ENCODE results near the gene SMC3.

SMC3 gene

DNA sequence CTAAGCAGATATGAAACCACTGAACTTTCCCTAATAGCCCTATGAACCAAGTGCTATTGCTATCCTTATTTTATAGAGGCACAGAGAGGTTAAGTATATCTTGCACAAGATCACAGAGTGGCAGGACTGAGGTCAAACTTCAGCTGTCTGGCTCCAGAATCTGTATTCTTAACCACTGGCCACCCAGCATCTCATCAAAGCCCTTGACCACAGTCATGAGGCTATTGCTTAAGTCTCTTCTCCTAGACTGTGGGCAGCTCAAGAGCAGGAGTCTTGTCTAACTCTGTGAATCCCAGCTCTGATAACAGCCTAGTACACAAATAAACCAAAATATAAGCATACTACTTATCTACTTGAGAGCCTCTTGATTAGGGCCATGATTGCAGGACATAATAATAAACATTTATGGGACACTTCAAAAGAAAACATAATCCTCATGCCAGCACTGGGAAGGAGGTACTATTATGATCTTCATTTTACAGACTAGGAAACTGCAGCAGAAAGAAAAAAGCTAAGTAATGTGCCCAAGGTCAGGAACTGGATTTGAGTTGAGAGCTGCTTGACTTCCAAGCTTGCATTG, 22.4 kb upstream of the SMC3 start:
- DNase-seq (ENCODE audit: low spot score) = no peak

DNA sequence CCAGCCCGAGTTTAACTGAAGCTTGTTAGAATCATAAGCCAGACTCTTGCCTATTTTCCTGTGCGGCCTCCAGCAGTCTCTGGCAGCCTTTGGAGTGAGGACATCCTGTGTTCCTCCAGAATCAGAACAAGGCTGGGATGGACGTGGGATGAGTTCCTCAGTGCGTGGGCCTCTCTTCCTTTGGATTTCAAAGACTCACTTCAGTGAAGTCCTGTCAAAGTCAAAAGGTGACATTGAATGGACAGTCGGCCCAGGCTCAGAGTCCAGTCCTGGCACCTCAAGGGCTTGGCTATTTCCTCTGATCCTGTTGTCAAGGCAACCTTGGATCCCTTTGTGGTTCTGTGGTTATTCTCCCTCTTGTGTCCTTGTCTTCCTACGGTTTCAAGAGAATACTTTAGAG, 21.4 kb upstream of the SMC3 start:
- no peak for DNase-seq (ENCODE audit: low spot score)

DNA sequence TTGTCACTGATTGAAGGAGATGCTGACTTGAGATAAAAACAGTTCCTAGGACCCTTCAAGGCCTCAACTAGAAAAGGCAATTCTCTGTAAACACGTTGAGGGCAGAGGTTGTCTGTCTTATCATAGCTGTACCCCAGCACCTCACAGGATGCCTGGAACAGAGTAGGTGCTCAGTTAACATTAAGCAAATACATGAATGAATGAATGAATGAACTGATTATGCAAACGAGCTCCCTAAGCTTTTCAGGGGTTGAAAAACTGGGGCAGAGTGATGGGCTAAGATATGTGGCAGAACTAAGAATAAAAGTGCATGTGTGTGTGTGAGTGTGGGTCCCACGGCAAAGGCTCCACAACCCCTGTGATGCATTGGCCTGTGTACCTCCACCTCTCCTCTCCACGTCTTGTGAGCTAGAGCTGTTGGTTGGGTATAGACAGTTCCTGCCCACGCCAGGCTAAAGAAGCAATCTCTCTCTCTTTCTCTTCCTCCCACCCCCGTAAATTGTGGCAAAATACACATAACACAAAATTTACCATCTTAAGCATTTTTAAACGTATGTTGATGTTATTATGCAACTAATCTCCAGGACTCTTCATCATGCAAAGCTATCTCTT, 20.9 kb upstream of the SMC3 start:
- DNase-seq (ENCODE audit: low spot score) = no peak

DNA sequence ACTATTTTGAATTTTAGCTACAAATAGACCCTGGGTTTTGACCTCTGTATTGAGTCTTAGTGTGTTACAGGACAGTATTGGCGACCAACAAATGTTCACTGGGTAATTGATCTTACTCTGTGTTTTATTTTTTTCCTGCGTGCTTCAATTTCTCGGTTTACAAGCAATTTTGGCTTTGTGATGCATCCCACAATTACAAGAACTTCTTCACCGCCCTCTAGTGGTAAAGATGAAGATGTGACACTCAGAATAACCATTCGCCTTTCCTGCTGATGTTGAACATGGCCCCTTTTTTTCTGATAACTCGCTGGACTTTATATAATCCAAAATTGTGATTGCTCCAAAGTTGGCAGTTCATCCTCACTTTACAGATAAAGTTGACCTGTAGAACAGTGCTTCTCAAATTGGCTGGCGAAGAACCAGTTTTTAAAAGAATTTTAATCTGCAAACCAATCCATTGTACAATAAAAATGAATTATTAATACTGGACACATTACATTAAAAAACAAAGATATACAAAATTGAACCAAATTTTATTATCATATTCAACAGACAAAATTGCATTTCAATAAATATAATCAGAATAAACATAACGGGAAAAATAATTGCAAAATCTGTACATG, 20.2 kb upstream of the SMC3 start:
- peak; percentile 88 for DNase-seq (ENCODE audit: low spot score)

DNA sequence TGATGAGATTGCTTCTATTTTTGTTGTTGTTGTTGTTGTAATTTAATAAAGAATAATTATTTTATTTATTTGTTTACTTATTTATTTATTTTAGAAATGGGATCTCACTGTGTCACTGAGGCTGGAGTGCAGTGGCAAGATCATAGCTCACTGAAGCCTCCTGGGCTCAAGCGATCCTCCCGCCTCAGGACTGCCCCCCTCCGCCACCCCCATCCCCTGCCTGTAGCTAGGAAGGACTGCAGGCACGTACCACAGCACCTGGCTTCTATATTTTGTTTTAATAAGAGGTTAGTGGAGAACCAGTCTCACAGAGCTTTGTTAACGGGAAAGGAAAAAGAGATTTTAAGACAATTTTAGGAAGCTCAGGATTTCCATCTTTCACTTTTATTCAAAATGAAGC, 19.5 kb upstream of the SMC3 start:
- no peak for DNase-seq (ENCODE audit: low spot score)

DNA sequence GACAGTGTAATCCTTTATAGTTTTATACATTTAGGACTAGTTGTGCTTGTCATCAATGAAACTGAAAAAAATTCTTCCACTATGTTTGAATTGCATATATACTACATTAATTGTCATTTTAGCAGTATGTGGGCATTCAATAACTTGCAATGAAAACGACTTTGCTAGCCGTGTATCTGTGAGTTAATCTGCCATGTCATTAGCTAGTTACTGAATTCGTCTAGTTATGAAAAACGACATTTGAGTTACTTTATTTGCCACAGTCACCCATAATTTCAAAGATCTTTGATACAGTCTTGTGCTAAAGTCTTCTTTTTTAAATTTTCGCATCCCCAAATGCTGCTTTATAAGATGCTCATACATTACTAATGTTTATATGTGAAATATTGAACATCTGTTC, 18.3 kb upstream of the SMC3 start:
- DNase-seq (ENCODE audit: low spot score) = no peak

DNA sequence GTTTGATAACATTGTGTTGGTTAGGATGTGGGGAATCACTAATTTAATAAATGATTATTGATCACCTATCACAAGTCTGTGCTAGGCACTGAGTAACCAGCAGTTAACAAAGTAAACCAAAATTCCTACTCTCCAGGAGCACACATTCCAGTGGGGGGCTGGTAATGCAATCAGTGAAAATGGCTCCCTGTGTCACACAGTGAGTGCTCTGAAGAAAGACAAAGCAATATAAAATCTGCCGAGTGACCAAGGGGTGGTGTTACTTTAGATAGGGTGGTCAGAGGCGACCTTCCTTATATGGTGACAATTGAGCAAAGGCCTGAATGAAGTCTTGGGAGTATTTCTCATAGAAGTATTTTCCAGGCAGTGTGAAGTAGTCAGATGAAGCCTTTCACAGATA, 13.6 kb upstream of the SMC3 start:
- no peak for DNase-seq (ENCODE audit: low spot score)

DNA sequence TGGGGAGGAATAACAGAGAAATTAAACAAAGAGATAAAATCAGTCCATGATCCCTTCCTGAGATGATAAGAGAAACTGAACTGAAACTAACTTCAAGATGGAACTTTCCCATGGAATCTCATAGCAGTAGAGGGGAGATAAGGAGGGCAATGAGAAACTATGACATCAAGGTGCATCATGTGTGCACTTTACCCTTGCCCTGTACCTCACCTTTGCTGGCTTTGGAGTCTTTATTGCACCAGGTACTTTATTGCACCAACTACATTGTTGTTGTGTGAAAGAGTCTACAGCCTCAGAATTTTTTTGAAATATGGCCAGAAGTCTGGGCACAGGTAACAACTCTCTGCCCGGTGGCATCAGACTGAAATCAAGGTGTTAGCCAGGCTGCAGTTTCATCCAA, 11.2 kb upstream of the SMC3 start:
- no peak for DNase-seq (ENCODE audit: low spot score)

DNA sequence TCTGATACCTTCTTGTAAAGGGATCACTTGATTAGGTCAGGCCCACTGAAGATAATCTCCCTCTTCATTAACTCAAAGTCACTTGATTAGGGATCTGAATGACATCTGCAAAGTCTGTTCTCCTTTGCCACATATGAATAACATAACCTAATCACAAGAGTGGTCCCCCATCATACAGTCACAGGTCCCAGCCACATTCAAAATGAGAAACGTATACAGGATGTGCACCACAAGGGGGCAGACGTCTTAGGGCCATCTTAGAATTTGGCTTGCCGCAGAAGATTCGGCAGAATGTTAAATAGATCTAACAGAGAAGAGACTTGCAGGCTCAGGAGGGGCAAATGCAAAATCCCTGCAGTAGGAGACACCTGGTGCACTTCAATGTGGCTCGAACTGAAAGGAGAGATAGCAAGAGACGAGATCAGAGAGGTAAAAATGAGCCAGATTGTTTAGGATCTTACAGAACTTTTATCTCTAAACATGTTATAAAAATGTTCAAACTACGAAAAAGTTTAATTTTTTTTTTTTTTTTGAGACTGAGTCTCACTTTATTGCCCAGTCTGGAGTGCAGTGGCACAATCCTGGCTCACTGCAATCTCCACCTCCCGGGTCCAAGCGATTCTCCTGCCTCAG, 10.4 kb upstream of the SMC3 start:
- DNase-seq (ENCODE audit: low spot score) = peak; percentile 49

DNA sequence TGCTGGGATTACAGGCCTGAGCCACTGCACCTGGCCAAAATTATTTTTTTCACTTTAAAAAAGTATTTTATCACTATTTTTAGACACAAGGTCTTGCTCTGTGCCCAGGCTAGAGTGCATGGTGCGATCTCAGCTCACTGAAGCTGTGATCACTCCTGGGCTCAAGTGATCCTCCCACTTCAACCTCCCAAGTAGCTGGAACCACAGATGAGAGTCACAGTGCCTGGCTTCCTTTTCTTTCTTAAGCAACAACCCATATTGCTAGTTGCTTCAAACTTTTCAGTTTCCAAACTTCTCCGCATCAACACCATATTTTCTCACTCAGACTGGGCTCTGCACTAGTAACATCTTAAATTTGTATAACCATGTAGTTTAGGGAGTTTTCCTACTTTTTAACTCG, 9.5 kb upstream of the SMC3 start:
- no peak for DNase-seq (ENCODE audit: low spot score)

DNA sequence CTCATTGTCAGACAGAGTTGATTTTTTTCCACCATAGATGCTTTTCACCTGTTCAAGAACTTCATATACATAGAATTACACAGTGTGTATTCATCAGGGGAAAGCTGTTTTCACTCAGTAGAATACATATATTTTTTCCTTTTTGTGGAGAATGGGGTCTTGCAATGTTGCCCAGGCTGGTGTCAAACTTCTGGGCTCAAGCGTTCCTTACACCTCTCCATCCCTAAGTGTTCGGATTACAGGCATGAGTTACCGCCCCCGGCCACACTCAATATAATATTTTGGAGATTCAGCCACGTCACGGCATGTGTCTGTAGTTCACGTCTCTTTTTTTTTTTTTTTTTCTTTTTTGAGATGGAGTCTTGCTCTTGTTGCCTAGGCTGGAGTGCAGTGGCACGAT, 7.5 kb upstream of the SMC3 start:
- no peak for DNase-seq (ENCODE audit: low spot score)

DNA sequence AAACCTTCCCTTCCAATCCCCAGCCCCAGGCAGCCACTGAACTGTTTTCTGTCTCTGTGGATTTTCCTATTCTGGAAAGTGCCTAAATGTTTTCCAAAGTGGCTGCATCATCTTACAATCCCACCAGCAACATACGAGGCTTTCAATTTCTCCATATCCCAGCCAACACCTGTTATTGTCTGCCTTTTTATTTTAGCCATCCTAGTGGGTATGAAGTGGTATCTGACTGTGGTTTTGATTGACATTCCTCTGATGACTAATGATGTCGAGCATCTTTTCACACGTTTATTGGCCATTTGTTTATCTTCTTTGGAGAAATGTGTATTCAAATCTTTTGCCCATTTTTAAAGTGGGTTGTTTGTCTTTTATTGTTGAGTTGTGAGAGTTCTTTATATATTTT, 6.2 kb upstream of the SMC3 start:
- DNase-seq (ENCODE audit: low spot score) = peak; percentile 24

DNA sequence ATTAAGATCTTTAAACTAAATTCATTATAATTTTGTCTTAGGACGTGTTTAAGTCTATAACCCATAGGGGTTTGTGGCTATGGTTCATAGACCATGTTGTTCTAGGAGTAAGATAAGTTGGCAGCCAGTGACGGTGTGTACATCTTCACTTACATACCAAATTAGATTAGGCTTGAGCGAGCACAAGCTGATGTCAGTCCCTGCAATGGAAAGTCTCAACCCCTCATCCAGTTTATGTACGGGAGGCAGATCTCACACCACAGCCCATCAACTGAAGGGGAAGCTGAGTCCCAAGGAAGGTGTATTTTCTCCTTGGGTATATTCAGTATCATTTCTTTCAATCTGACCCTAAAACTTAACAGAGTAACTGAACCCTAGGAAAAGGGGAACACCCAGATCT, 5.1 kb upstream of the SMC3 start:
- no peak for DNase-seq (ENCODE audit: low spot score)

DNA sequence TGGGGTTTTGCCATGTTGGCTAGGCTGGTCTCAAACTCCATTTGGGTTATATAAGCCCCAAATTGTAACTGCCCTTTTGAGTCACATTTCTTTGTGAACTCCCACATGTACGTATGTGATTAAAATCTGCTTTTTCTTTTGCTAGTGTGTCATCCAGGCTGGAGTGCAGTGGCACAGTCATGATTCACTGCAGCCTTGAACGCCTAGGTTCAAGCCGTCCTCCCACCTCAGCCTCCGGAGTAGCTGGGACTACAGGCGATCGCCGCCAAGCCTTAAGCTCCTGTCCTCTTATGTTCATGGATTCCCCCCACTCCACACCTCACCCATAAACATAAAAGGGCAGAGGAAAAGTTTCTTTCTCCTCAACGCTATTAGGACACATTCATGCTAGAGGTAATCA, 4.4 kb upstream of the SMC3 start:
- no peak for DNase-seq (ENCODE audit: low spot score)

DNA sequence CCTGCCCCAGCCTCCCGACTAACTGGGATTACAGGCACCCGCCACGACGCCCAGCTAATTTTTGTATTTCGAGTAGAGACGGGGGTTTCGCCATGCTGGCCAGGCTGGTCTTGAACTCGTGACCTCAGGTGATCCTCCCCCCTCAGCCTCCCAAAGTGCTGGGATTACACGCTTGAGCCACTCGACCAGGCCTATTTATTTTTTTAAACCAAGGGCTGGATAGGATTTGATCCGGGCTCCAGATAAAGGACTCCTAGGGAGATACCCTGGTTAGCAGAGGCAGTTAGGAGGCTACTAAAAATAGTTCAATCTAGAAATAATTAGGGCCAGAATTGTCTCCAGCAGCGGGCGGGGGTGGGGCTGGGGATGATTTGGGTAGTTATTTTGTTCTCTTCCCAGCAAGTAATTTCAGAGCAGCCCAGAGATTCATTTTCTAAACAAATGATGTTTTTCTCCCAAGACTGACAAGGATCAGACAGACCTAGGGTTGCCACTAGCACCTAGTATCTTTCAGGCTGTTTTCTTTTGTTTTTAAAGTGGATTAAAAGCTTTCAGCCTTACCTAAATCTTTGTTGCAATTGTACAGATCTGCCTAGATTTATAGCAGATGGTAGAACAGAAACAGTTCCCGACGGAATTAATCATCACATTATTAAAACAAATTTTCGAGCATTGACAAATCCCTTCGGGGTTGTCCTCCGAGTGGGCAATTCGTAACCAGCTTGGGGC, 859 bp upstream of the SMC3 start:
- DNase-seq (ENCODE audit: low spot score) = no peak

DNA sequence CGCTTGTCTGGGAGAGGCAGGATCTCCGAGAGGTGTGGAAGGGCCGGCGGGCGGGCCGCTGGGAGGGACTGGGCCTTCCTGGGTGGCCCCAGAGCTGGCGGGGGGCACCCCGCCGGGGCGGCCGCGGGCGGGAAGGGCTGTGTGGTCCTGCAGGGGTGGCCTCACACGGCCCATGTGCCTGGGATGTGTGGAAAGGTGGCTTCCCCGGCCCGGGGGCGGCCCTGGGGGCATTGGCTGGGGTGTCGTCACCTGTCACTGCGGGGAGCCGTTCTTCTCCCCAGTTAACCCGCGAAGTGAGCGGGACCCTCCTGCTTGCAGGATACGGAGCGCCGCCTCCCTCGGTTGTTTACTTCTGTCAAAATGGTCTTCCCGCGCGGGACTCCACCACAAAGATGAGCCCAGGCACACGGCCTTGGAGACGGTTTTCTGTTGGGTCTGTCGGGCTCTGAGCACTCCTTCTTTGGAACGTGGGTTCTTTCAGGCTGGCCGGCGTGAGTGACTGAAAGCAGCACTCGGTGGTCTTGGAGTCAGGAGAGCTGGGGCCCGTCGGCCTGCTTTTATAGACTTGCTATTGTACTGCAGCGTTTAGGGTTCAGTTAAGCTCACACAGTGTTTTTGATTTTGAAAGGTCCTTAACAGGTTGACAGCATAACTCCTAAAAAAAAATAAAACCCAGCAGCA, 700 bp downstream of the SMC3 start:
- peak; percentile 65 for DNase-seq (ENCODE audit: low spot score)

DNA sequence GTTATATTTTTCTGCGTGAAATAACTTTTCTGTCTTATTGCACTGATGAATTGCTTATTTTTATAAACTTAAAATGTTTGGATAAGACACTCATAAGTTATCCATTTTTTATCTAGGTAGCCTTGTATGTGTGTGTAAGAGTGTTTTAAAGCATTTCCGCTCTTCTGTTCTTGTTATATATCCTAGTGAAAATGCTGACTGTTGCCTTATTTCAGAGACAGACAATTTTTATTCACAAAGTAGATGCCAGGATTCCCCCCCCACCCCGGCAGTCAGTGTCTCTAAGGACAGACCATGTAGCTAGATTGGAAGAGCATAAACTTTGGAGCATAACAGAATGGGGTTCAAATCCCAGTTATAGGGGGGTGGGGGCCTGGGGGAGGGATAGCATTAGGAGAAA, 1.6 kb downstream of the SMC3 start:
- peak; percentile 61 for DNase-seq (ENCODE audit: low spot score)

DNA sequence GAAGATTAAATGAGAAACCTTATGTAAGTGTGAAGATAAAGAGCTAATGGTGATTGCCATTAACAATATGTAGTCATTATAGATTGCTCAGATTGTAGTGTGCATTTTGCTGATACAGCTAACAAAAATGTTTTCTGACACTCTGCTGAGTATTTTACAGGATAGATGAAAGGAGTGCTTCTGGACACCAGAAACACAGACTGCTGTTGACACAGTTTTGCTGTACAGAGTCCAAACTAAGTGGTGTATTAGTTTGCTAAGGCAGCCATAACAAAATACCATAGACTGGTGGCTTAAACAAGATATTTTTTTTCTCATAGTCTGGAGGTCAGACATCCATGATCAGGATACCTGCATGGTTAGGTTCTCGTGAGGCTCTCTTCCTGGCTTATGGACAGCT, 2.2 kb downstream of the SMC3 start:
- DNase-seq (ENCODE audit: low spot score) = peak; percentile 72

DNA sequence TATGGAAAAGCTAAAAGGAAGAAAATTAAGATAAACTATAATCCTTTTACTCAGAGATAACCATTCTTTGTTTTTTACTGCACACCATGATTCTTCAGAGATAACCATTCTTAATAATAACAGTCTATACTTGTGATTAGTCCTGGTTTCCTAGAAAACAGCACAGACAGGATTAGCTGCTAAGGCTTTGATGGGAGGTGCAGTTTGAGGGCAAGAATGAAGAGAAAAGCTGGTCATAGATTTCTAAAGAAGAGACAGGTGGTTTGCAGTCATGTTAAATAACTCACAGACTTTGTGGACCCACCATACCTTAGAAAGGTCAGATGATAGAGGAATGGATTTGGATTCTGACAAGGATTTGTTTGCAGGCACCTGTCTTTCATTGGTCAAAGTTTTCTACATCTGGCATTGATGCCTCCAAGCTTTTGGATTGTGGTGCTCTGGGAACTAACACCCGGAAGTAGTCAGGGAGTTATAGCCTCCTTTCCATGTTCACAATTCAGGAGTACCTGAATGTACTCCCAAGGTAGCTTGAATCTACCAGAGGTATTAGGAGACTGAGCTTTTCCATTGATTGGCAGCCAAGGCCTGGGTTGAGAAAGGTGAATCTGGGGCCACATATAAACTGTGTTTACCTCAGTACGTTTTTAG, 3.7 kb downstream of the SMC3 start:
- peak; percentile 64 for DNase-seq (ENCODE audit: low spot score)

DNA sequence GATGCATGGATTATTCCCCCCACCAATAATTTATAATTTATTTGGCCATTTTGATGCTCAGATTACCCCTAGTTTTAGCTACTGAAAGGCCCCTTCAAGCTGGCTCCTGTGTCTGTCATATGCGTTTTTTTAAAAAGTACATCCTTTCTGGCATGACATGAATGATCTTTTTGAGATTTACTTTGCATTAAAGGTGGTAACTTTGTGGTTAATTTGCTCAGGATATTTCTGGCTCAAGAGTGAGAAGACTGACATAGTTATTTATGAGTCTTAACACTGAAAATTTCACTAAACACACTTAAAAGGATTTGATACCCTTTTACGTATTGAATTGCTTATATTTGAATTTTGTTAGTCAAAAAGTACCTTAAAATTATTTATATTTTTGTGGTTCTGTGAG, 5.4 kb downstream of the SMC3 start:
- DNase-seq (ENCODE audit: low spot score) = no peak

DNA sequence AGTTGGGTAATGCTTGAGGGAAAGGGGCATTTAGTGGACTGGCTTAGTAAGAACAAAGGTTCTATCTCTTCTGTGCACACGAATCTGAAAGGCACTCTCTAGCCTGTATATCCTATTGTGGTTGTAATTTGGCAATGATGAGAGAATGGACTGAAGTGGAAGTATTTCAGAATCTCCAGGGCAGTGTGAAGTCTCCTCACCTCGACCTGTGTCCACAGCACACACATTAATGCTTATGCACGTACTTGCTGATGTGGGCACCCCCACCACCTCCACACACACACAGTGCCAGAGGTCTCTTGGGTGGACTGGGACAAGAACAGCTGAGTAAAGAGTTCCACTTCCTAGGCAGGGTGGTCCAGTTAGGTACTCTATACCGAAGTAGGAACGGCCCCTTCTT, 6.9 kb downstream of the SMC3 start:
- DNase-seq (ENCODE audit: low spot score) = peak; percentile 38

DNA sequence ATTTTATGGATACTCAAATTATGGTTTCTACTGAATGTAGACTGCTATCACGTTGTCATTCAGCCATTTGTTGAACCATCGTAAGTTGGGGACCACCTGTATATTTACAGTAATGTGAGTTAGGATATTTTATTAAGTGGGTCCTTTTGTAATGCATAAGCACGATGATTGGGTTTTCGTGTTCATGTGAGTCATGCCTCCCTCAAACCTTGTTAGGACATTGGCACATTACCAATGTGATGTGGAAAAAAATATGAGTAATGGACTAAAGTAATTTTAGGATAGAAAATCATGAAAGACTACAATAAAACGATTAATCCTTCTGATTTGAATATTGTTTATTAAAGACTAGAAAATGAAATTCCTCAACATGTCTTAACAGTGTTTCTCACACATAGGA, 8.7 kb downstream of the SMC3 start:
- peak; percentile 86 for DNase-seq (ENCODE audit: low spot score)

Measured in RKO (cell line).